ENCODE results near the gene ATG4C.

DNA sequence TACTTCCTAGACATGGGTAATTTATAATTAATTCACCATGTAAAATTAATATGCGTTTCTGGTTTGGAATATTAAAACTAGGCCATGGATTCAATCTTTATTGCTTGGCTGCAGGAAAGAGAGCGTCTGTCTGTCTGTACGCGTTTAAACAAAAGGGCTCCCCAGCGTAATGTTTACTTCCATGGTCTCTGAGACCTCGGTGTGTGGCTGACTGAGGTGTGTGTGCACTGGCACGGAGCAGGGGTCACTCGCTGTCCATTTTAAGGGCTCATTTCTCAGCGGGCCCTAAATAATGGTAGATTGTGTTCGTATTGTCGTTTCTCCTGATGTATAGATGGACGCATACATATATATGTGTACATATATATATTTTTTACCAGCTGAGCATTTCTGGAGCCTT is 119.6 kb downstream of the ATG4C start:
- TF ChIP-seq, protein P1, sequence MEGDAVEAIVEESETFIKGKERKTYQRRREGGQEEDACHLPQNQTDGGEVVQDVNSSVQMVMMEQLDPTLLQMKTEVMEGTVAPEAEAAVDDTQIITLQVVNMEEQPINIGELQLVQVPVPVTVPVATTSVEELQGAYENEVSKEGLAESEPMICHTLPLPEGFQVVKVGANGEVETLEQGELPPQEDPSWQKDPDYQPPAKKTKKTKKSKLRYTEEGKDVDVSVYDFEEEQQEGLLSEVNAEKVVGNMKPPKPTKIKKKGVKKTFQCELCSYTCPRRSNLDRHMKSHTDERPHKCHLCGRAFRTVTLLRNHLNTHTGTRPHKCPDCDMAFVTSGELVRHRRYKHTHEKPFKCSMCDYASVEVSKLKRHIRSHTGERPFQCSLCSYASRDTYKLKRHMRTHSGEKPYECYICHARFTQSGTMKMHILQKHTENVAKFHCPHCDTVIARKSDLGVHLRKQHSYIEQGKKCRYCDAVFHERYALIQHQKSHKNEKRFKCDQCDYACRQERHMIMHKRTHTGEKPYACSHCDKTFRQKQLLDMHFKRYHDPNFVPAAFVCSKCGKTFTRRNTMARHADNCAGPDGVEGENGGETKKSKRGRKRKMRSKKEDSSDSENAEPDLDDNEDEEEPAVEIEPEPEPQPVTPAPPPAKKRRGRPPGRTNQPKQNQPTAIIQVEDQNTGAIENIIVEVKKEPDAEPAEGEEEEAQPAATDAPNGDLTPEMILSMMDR (IDR thresholded peaks at IDR 0.05; ENCODE audit: insufficient read depth, low read length): no peak
- no peak for TF ChIP-seq POLR2AphosphoS5 (IDR thresholded peaks at IDR 0.05; ENCODE audit: low read depth)
- no peak for TF ChIP-seq GABPA (IDR thresholded peaks at IDR 0.05; ENCODE audit: low read depth)

All from HL-60 (cell line).